ENCODE measurements around the gene OR2D2. TPM values are rescaled to one million over a fixed set of nuclear protein-coding genes. Genes with fewer than 3 reads are reported as not detected.
"Not testable (repeated sequence)": the region's sequence is repeated elsewhere in the genome, so short reads cannot be mapped to it uniquely, and the experiment has no call there.

The OR2D2 gene
- total RNA-seq, 4 donors from 2014 or later, result not detected

GRCh38 chr11:6920702-6921101, 28.4 kb upstream of the OR2D2 start, which contains the start of gene OR2D3:
OR2D3 (plus strand) TSS chr11:6921002; CDS start chr11:6921002, 0 bp downstream.
- DNase-seq (no peak), ATAC-seq (no peak)
- H3K27me3 ChIP-seq, result no peaks in the 10 kb centered on the region
- no peak within 1 kb of the TSS for H3K4me3 ChIP-seq
- in situ Hi-C loops (cut with MboI; ENCODE audit: low sequenced_read_pairs in 4 of 4) (no loop called here), intact Hi-C loops (cut with DNase I; ENCODE audit: low total_unique reads) (no loop called here)
- H3K36me3 ChIP-seq, result no peaks in the 10 kb centered on the region
- no peak within 1 kb of the TSS for H3K27ac ChIP-seq
- no peaks in the 10 kb centered on the region for H3K9me3 ChIP-seq
- peaks cover 0 to 2% of the 10 kb centered on the region in 2 donors for H3K4me1 ChIP-seq
- TF ChIP-seq POLR2A (IDR thresholded peaks at IDR 0.05) (no peak), CTCF (IDR thresholded peaks at IDR 0.05 in 4 of 5, conservative IDR thresholded peaks at IDR 0.05 in 1 of 5) (no peak)

- H3K4me3 ChIP-seq, result no peak overlapping the region
- no peaks in the 10 kb centered on the region for H3K36me3 ChIP-seq
- ATAC-seq (no peak), DNase-seq (no peak)
- no peak for TF ChIP-seq CTCF (IDR thresholded peaks at IDR 0.05 in 4 of 5, conservative IDR thresholded peaks at IDR 0.05 in 1 of 5)
- no peak for TF ChIP-seq POLR2A (IDR thresholded peaks at IDR 0.05)
- no peaks in the 10 kb centered on the region for H3K4me1 ChIP-seq
- no peaks in the 10 kb centered on the region for H3K9me3 ChIP-seq
- H3K27ac ChIP-seq, result no peak overlapping the region
- no peaks in the 10 kb centered on the region for H3K27me3 ChIP-seq
- in situ Hi-C loops (cut with MboI; ENCODE audit: low sequenced_read_pairs in 4 of 4), result no loop called here
- intact Hi-C loops (cut with DNase I; ENCODE audit: low total_unique reads), result no loop called here
Observed at GRCh38 chr11:6919698-6920097, 27.4 kb upstream of the OR2D2 start.

- DNase-seq (no peak), ATAC-seq (no peak)
- TF ChIP-seq POLR2A (IDR thresholded peaks at IDR 0.05), result no peak
- no peak for TF ChIP-seq CTCF (IDR thresholded peaks at IDR 0.05 in 4 of 5, conservative IDR thresholded peaks at IDR 0.05 in 1 of 5)
- H3K27me3 ChIP-seq, result no peaks in the 10 kb centered on the region
- no peaks in the 10 kb centered on the region for H3K9me3 ChIP-seq
- in situ Hi-C loops (cut with MboI; ENCODE audit: low sequenced_read_pairs in 4 of 4), result no loop called here
- H3K36me3 ChIP-seq, result no peaks in the 10 kb centered on the region
- intact Hi-C loops (cut with DNase I; ENCODE audit: low total_unique reads), result no loop called here
- no peak overlapping the region for H3K27ac ChIP-seq
- H3K4me3 ChIP-seq, result no peak overlapping the region
- H3K4me1 ChIP-seq, result no peaks in the 10 kb centered on the region
Observed at GRCh38 chr11:6911948-6912347, 19.6 kb upstream of the OR2D2 start.

- Histone ChIP-seq H3K4me3 (no peak overlapping the region), H3K9me3 (no peaks in the 10 kb centered on the region), H3K27ac (no peak overlapping the region), H3K27me3 (no peaks in the 10 kb centered on the region), H3K4me1 (no peaks in the 10 kb centered on the region), H3K36me3 (no peaks in the 10 kb centered on the region)
- DNase-seq (no peak), ATAC-seq (no peak)
- intact Hi-C loops (cut with DNase I; ENCODE audit: low total_unique reads) (no loop called here), in situ Hi-C loops (cut with MboI; ENCODE audit: low sequenced_read_pairs in 4 of 4) (no loop called here)
- TF ChIP-seq POLR2A (IDR thresholded peaks at IDR 0.05) (no peak), CTCF (IDR thresholded peaks at IDR 0.05 in 4 of 5, conservative IDR thresholded peaks at IDR 0.05 in 1 of 5) (no peak)
Observed at GRCh38 chr11:6911378-6911777, 19.1 kb upstream of the OR2D2 start.

- H3K27ac ChIP-seq; H3K9me3 ChIP-seq; intact Hi-C loops (cut with DNase I; ENCODE audit: low total_unique reads); H3K27me3 ChIP-seq; in situ Hi-C loops (cut with MboI; ENCODE audit: low sequenced_read_pairs in 4 of 4); H3K4me3 ChIP-seq; DNase-seq; H3K36me3 ChIP-seq; H3K4me1 ChIP-seq; ATAC-seq: not testable (repeated sequence)
Observed at GRCh38 chr11:6904804-6905203, 12.5 kb upstream of the OR2D2 start.
